GOT3 (cell line): ENCODE data around the gene NUP50.
"Not testable (repeated sequence)": the region's sequence is repeated elsewhere in the genome, so short reads cannot be mapped to it uniquely, and the experiment has no call there.

Source experiments
- DNase-seq: peaks from one replicate; lab custom pipeline; 2025; ENCODE audit warnings: mixed read lengths; lab: John Stamatoyannopoulos, UW

Gene NUP50

GRCh38 chr22:45159652-45160462 is 3.9 kb upstream of the NUP50 start:
- no peak for DNase-seq

DNA sequence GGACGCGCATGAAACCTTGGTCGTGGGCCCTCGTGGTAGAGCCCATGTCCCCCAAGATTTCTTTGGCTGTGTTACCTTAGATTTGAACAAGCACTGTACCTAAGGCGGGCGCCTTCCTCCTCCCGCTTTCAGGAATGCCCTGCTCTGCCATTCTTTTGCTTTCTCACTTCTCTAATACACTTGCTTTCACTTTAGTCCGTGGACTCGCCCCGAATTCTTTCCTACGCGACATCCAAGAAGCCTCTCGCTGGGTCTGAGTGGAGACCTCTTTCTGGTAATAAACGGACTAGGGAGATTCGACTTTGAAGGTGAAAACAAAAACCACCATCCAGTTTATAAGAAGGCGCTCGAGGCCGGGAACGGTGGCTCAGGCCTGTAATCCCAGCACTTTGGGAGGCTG is 1.2 kb upstream of the NUP50 start:
- no peak for DNase-seq

DNA sequence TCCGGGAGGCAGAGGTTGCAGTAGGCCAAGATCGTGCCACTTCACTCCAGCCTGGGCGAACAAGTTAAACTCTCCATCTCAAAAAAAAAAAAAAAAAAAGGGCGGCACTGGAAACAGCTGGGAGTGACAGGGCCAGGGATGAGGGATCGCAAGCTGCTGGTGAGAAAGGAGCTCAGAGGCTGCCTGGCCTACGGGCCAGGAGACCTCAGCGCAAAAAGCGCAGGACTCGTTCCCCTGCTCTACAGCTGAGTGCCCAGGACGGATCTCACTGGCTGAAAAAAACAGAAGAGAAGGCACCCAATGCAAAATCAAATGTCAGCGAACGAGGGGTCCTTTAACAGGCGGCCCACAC is 650 bp upstream of the NUP50 start:
- no peak for DNase-seq

GRCh38 chr22:45164270-45165088 is 754 bp downstream of the NUP50 start:
- DNase-seq = no peak

DNA sequence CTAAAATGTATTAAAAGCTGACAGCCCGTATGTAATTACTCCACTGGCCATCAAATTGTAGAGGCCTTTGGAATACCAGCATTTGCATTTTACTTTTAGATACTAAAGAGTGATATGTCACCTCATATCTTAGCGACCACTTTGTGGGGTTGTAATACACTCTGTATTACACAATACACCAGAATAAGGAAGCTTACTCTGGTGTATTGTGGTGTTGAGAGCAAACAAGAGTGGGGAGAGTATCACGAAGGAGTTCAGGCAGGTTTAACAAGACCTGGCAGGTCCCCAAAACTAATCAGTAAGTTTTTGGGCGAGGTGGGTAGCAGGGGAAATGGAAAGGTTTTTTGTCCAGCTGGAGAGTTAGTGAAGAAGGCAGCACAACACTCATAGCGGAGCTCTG is 3.2 kb downstream of the NUP50 start:
- DNase-seq = no peak

- DNase-seq = no peak
Measured at GRCh38 chr22:45169591-45170466, 6.1 kb downstream of the NUP50 start.

GRCh38 chr22:45171830-45172229 is 8.1 kb downstream of the NUP50 start:
- DNase-seq = no peak

GRCh38 chr22:45172881-45173585 is 9.3 kb downstream of the NUP50 start:
- no peak for DNase-seq

GRCh38 chr22:45179276-45180049 is 15.7 kb downstream of the NUP50 start:
- no peak for DNase-seq

- DNase-seq = no peak
Measured at GRCh38 chr22:45180146-45180679, 16.5 kb downstream of the NUP50 start.

DNA sequence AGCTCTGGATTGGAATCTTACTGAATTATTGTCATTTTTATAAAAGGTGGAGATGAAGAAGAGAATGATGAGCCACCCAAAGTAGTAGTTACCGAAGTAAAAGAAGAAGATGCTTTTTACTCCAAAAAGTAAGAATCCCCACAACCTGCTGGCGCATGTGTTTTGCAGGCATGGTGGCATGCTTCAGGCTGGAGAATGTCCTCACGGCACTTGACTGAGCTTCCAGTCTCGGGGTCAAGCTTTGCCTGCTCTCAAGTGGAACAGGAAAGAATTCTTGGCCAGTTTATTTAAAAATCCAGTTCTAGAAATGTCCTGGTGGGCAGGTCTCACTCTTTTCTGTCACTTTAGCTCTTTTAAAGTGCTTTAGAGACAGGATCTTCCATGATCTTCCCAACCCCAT is 17.5 kb downstream of the NUP50 start:
- no peak for DNase-seq

DNA sequence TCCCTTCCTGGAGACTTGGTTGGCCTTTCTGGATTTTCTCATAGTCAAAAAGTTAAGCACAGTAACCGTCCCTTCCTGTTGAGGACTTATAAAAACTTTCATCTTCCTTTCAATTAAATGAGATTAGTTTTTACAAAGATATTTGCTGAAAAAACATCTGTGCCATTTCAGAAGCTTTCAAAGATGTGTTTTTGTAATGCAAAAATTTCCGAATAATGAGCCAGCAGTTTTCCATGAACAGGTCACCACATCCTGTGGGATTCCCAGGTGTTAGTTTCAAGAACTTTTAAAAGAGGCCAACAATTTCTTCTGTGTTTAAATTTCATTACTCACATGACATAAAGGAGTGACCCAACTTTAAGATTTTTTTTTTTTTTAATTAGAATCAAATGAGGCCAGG is 18.0 kb downstream of the NUP50 start:
- no peak for DNase-seq

GRCh38 chr22:45183974-45184373 is 20.2 kb downstream of the NUP50 start:
- no peak for DNase-seq

DNA sequence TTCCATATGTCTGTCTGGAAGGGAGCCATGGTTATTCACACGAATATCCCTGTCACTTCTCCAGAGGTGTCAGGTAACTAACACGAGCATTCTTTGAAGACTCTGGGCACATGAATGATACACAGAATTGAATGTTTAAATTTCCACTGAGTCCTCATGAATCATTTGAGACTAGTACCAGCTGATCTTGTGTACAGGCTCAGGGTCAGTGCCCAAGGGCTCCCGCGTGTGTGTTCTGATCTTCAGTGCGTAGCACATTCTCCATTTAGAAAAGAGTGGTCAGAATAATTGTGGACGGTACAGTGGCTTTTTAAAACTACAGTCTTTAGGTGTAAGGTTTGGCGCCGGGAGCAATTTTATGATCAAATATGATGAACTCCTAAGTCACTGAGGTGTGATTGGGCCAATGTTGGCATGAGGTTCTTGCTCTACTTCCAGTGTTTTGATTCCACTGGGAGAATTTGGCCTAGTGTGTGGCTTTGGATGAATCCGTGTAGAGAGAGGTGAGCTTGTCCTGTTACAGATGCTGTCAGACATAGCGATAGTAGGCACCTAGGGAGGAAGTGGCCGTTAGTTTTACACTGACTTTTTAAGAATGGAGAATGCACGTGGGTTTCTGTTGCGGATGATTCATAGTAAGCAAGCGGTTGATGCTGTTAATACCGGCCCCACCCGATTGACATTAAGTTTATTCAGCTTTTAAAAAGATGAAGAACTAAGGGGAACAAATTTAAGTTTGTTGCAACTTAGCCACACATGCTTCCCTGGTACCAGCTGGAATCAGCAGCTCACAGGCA is 22.2 kb downstream of the NUP50 start:
- DNase-seq = no peak

GRCh38 chr22:45187891-45188290 is 24.2 kb downstream of the NUP50 start:
- DNase-seq = no peak

DNA sequence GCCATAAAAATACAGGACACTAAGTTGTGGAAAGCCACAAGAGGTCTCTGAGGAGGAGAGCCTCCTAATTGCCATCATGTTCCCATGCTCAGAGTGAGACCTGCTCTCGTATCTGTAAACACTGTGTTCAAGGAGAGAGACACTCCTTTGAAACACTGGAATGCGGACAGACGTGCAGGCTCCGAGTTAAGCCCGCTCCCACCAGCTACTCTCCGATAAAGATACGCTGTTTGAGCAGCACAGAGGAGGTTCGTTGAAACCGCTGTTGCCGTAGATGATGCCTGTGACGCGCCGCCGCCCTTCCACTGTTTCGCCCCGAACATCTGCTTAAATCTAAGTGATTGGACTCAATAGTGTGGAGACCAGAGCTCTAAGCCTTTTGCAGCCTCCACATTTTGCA is 25.1 kb downstream of the NUP50 start:
- no peak for DNase-seq

GRCh38 chr22:45190202-45190872 is 26.6 kb downstream of the NUP50 start:
- DNase-seq = no peak

- not testable (repeated sequence) for DNase-seq
Measured at GRCh38 chr22:45191746-45192145, 28.0 kb downstream of the NUP50 start.

- DNase-seq = no peak
Measured at GRCh38 chr22:45192701-45193187, 29.0 kb downstream of the NUP50 start.
